MCF 10A (cell line): ENCODE results near the gene SCN3B. TPM values are rescaled to one million over a fixed set of nuclear protein-coding genes. Genes with fewer than 3 reads are reported as not detected.
A peak's percentile ranks its signal among the peaks of the same experiment; 100 is the strongest.

Experiments used
- BruUV-seq: library from RNA; stranded (reverse); fragments of 400-500 nt; replicated peaks from 2 replicates; lab custom pipeline; 2021; lab: Mats Ljungman, UMichigan
- CTCF ChIA-PET: fragments of 300-600 bp; sonication (Branson Sonifier 250); formaldehyde crosslinking; extraction: SDS; loops from one replicate; lab custom pipeline; 2021; ENCODE audit warnings: antibody characterized with exemption, inconsistent platforms; lab: Yijun Ruan, JAX
- POLR2A ChIA-PET: fragments of 300-600, 350-650 bp; sonication (Branson Sonifier 250); formaldehyde crosslinking; extraction: SDS; loops from one replicate; lab custom pipeline; 2020; ENCODE audit warnings: antibody characterized with exemption, inconsistent platforms; lab: Yijun Ruan, JAX
- DNase-seq: peaks from one replicate; pipeline ENCODE4 v3.0.0-alpha.2; 2018; ENCODE audit not compliant: unreplicated experiment
- H3K27ac Mint-ChIP-seq: one replicate; pipeline ENCODE4 v1.8.0; 2022; ENCODE audit warnings: mild to moderate bottlenecking, low read depth, mixed read lengths; ENCODE audit not compliant: unreplicated experiment
- H3K27me3 Mint-ChIP-seq: one replicate; pipeline ENCODE4 v1.8.0; 2022; ENCODE audit warnings: mixed read lengths; ENCODE audit not compliant: insufficient read depth, unreplicated experiment
- H3K36me3 Mint-ChIP-seq: one replicate; pipeline ENCODE4 v1.8.0; 2022; ENCODE audit warnings: mild to moderate bottlenecking, moderate library complexity, mixed read lengths; ENCODE audit not compliant: insufficient read depth, unreplicated experiment
- H3K4me1 Mint-ChIP-seq: one replicate; pipeline ENCODE4 v1.8.0; 2022; ENCODE audit warnings: mixed read lengths; ENCODE audit not compliant: insufficient read depth, unreplicated experiment
- H3K4me3 Mint-ChIP-seq: one replicate; pipeline ENCODE4 v1.8.0; 2022; ENCODE audit warnings: mild to moderate bottlenecking, moderate library complexity, mixed read lengths; ENCODE audit not compliant: unreplicated experiment
- H3K9me3 Mint-ChIP-seq: one replicate; pipeline ENCODE4 v1.8.0; 2022; ENCODE audit warnings: mixed read lengths; ENCODE audit not compliant: unreplicated experiment
- intact Hi-C: fragments of 100-400 bp; cut with micrococcal nuclease; formaldehyde crosslinking; loops from 2 replicates; pipeline ENCODE4 v1.14.1; 2022
- total RNA-seq: library from RNA; stranded (reverse); gene quantifications from 2 replicates; pipeline ENCODE4 v1.2.3, GENCODE V29; 2022
- TF ChIP-seq, protein P1 (sequence below): fragments of 200-600 bp; IDR thresholded peaks from one replicate; pipeline ENCODE4 v1.8.0; 2022; ENCODE audit warnings: antibody characterized with exemption, mild to moderate bottlenecking; ENCODE audit not compliant: unreplicated experiment

The SCN3B gene
- total RNA-seq, 1 experiment from 2014 or later, result 1.2 TPM

DNA sequence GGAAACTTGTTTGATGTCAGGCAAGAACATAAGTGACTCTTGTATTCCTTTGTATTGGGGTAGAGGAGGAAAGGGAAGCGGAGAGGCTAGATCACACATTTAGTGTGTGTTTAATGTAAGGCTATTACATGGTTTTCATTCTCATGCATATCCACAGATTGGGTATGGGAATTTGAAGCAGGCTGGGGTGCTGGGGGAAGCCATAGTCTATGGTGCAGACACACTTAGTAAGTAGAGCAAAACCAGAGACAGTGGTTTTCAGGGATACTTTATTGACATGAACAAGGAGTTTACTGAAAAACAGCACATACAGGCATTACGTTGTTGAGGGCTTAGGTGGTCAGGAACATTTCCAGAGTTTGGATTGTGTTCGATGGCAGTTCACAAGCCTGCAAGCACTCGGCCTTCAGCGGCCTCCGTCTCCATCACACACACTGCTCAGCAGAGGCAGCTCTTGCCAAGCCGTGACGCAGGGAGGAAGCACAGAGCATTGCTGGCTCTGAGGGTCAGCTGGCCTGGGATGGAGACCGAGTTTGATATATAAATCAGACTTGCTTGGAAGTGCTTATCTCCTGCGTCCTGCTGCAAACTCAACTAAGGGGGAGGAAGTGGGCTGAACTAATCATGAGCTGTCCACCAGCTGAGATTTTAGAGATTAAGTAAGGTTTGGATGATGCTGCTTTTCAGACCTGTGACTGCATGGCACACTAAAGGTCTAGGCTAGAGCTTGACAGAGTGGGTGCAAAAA lies 25.3 kb downstream of the SCN3B start:
- intact Hi-C loops, result no loop called here
- no TSS peak for BruUV-seq
- Mint-ChIP-seq H3K27ac (no peak overlapping the region), H3K27me3 (peaks cover 40% of the 10 kb centered on the region), H3K4me3 (no peak overlapping the region), H3K4me1 (no peaks in the 10 kb centered on the region), H3K36me3 (no peaks in the 10 kb centered on the region), H3K9me3 (no peaks in the 10 kb centered on the region)
- ChIA-PET CTCF (interaction anchor here (0.5 to 3.6 kb wide), 6 partner anchors 11 to 1003 kb away, joined by 3 to 13 read pairs (median 3); no protein-coding TSS in a partner anchor), POLR2A (no interaction called here)
- TF ChIP-seq, protein P1, sequence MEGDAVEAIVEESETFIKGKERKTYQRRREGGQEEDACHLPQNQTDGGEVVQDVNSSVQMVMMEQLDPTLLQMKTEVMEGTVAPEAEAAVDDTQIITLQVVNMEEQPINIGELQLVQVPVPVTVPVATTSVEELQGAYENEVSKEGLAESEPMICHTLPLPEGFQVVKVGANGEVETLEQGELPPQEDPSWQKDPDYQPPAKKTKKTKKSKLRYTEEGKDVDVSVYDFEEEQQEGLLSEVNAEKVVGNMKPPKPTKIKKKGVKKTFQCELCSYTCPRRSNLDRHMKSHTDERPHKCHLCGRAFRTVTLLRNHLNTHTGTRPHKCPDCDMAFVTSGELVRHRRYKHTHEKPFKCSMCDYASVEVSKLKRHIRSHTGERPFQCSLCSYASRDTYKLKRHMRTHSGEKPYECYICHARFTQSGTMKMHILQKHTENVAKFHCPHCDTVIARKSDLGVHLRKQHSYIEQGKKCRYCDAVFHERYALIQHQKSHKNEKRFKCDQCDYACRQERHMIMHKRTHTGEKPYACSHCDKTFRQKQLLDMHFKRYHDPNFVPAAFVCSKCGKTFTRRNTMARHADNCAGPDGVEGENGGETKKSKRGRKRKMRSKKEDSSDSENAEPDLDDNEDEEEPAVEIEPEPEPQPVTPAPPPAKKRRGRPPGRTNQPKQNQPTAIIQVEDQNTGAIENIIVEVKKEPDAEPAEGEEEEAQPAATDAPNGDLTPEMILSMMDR, result no peak
- no peak for DNase-seq

DNA sequence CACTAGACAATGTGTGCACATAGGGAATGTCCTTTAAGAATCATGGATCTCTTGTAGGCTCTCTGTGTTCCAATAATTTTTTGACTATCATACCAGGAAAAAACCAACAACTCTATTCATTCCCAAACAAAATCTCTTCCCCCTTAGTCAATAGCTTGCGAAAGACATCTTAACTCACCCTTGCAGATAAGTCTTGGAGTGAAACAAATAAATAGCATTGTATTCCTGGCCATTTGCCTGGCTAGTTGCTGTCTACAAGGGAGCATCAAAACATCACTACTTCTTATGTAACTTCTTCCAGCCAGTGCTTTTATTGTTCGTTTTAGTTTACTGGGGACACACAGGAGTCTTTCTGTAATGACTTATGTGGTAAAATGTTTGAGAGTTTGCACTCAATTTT lies 29.4 kb downstream of the SCN3B start:
- ChIA-PET CTCF (interaction anchor here (0.6 to 2.3 kb wide), 5 partner anchors 16 to 252 kb away, joined by 3 to 7 read pairs (median 6); no protein-coding TSS in a partner anchor), POLR2A (no interaction called here)
- DNase-seq, result peak; percentile 11
- Mint-ChIP-seq H3K4me3 (no peak overlapping the region), H3K27me3 (peaks cover 30% of the 10 kb centered on the region), H3K9me3 (no peaks in the 10 kb centered on the region), H3K27ac (no peak overlapping the region), H3K36me3 (no peaks in the 10 kb centered on the region), H3K4me1 (no peaks in the 10 kb centered on the region)
- BruUV-seq, result no TSS peak
- intact Hi-C loops, result no loop called here
- TF ChIP-seq, protein P1, result no peak

- ChIA-PET POLR2A (no interaction called here), CTCF (no interaction called here)
- no peaks in the 10 kb centered on the region for H3K4me1 Mint-ChIP-seq
Measured at GRCh38 chr11:123622576-123622975, 31.8 kb downstream of the SCN3B start.

More at GRCh38 chr11:123622576-123622975, 31.8 kb downstream of the SCN3B start:
- intact Hi-C loops, result no loop called here
- TF ChIP-seq, protein P1, result no peak
- no peaks in the 10 kb centered on the region for H3K36me3 Mint-ChIP-seq
- no TSS peak for BruUV-seq
- H3K4me3 Mint-ChIP-seq, result no peak overlapping the region
- no peak overlapping the region for H3K27ac Mint-ChIP-seq
- no peak for DNase-seq
- H3K27me3 Mint-ChIP-seq, result peaks cover 27% of the 10 kb centered on the region
- no peaks in the 10 kb centered on the region for H3K9me3 Mint-ChIP-seq
